ENCODE results near the gene CDC42BPB.
"Not testable (repeated sequence)": the region's sequence is repeated elsewhere in the genome, so short reads cannot be mapped to it uniquely, and the experiment has no call there.

CDC42BPB gene

DNA sequence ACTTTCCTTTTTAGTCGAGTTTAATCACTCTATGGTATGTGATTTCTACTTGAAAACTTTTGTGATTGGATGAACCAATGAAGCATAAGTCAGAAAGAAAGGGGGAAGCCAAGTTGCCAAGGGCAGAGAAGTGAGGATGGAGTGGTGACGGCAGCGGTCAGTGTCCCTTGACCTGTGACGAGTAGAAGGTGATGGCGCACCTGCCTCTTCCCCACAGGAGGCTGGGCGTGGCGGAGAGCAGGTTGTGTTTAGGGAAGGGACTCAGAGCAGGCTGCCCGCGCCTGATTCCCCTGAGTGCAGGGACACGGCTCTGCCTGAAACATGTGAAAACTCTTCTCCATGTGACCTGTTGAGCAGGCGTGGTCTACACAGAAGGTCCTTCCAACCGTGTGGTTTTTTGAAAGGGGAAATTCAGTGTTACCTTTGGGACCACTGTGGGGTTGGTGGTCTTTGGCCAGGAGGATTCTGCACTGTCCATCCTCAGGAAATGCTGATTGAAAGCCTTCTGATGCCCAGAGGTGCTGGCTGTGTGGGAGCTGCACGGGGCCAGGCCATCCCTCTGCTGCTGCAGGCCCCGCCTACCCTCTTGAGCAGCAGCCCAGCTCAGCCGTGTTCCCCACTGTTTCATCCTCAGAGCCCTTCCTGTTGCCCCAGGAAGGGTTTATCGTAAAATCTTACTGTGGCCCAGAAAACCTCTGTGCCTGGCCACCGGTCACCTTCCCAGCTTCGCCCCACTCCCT lies 158.4 kb downstream of the CDC42BPB start:
- Histone ChIP-seq H3K4me1 (ENCODE audit: insufficient read depth, low read length) (no peaks in the 10 kb centered on the region), H3K4me3 (ENCODE audit: low read length) (no peak overlapping the region), H3K36me3 (ENCODE audit: insufficient read depth, low read depth, low read length) (no peaks in the 10 kb centered on the region; the same call in 1 of the 2 replicates), H3K27me3 (ENCODE audit: insufficient read depth, low read length) (no peaks in the 10 kb centered on the region), H3K27ac (ENCODE audit: low read length) (no peak overlapping the region), H3K9me3 (ENCODE audit: insufficient read depth, low read depth, low read length) (no peaks in the 10 kb centered on the region), H3K9ac (ENCODE audit: low read depth, low read length) (no peak overlapping the region; the same call in 1 of the 2 replicates)

DNA sequence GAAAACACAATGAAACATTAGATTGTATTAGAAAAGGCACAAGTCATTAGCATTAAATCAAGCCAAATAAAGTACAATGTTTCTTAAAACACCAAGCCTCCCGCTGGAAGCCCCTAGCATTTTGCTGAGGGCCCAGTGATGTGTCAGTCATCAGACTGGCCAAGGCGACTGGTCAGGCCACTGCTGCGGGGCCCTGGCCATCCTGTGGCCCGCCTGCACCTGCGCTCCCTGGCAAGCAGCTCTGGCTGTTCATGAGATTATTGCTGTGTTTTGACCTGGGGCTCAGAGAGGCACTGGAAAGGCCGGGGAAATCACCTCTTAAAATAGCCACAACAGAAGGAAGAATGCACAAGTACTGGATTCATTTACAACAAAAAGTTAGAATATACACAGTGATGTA lies 159.1 kb downstream of the CDC42BPB start:
- no peak overlapping the region for H3K4me3 ChIP-seq (ENCODE audit: low read length)
- no peaks in the 10 kb centered on the region for H3K27me3 ChIP-seq (ENCODE audit: insufficient read depth, low read length)
- H3K36me3 ChIP-seq (ENCODE audit: insufficient read depth, low read depth, low read length): no peaks in the 10 kb centered on the region
- no peaks in the 10 kb centered on the region for H3K9me3 ChIP-seq (ENCODE audit: insufficient read depth, low read depth, low read length)
- no peak overlapping the region for H3K9ac ChIP-seq (ENCODE audit: low read depth, low read length)
- H3K27ac ChIP-seq (ENCODE audit: low read length): no peak overlapping the region
- H3K4me1 ChIP-seq (ENCODE audit: insufficient read depth, low read length): no peaks in the 10 kb centered on the region

GRCh38 chr14:102897299-102898027 lies 159.9 kb downstream of the CDC42BPB start:
- H3K9me3 ChIP-seq (ENCODE audit: insufficient read depth, low read depth, low read length): no peaks in the 10 kb centered on the region
- H3K9ac ChIP-seq (ENCODE audit: low read depth, low read length): no peak overlapping the region
- H3K27ac ChIP-seq (ENCODE audit: low read length): no peak overlapping the region
- H3K27me3 ChIP-seq (ENCODE audit: insufficient read depth, low read length): no peaks in the 10 kb centered on the region
- no peak overlapping the region for H3K4me3 ChIP-seq (ENCODE audit: low read length)
- no peaks in the 10 kb centered on the region for H3K4me1 ChIP-seq (ENCODE audit: insufficient read depth, low read length)
- no peaks in the 10 kb centered on the region for H3K36me3 ChIP-seq (ENCODE audit: insufficient read depth, low read depth, low read length)

- H3K4me1 ChIP-seq (ENCODE audit: insufficient read depth, low read length); H3K9me3 ChIP-seq (ENCODE audit: insufficient read depth, low read depth, low read length); H3K27ac ChIP-seq (ENCODE audit: low read length); H3K9ac ChIP-seq (ENCODE audit: low read depth, low read length); H3K4me3 ChIP-seq (ENCODE audit: low read length); H3K36me3 ChIP-seq (ENCODE audit: insufficient read depth, low read depth, low read length); H3K27me3 ChIP-seq (ENCODE audit: insufficient read depth, low read length): not testable (repeated sequence)
Measured at GRCh38 chr14:102896735-102897134, 160.6 kb downstream of the CDC42BPB start.

- H3K4me3 ChIP-seq (ENCODE audit: low read length): no peak overlapping the region
- no peaks in the 10 kb centered on the region for H3K4me1 ChIP-seq (ENCODE audit: insufficient read depth, low read length)
- H3K9ac ChIP-seq (ENCODE audit: low read depth, low read length): no peak overlapping the region
- H3K27ac ChIP-seq (ENCODE audit: low read length): no peak overlapping the region
- no peaks in the 10 kb centered on the region for H3K9me3 ChIP-seq (ENCODE audit: insufficient read depth, low read depth, low read length)
- no peaks in the 10 kb centered on the region for H3K36me3 ChIP-seq (ENCODE audit: insufficient read depth, low read depth, low read length)
- no peaks in the 10 kb centered on the region for H3K27me3 ChIP-seq (ENCODE audit: insufficient read depth, low read length)
Measured at GRCh38 chr14:102893452-102893851, 163.9 kb downstream of the CDC42BPB start.

DNA sequence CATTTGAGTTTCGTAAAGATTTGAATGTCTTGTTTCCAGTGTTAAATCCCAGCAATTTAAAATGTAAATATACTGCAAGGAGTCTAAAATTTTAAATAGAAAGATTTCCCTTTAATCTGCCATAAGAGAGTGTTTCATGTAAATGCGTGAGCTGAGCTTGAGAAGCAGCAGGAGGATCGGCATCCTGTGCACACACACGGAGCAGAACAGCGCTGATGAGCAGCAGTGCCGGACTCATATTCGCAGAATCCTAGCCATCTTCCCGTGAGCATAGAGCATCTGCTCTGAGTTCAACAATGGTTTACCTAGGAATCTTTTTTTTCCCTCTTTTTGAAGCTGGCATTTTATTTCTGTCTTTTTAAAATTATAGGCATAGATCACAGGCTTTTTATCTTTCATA lies 164.7 kb downstream of the CDC42BPB start:
- no peak overlapping the region for H3K9ac ChIP-seq (ENCODE audit: low read depth, low read length)
- no peak overlapping the region for H3K27ac ChIP-seq (ENCODE audit: low read length)
- no peaks in the 10 kb centered on the region for H3K27me3 ChIP-seq (ENCODE audit: insufficient read depth, low read length)
- H3K4me3 ChIP-seq (ENCODE audit: low read length): no peak overlapping the region
- no peaks in the 10 kb centered on the region for H3K36me3 ChIP-seq (ENCODE audit: insufficient read depth, low read depth, low read length)
- no peaks in the 10 kb centered on the region for H3K9me3 ChIP-seq (ENCODE audit: insufficient read depth, low read depth, low read length)
- H3K4me1 ChIP-seq (ENCODE audit: insufficient read depth, low read length): no peaks in the 10 kb centered on the region

- H3K4me3 ChIP-seq (ENCODE audit: low read length): no peak overlapping the region
- H3K27me3 ChIP-seq (ENCODE audit: insufficient read depth, low read length): no peaks in the 10 kb centered on the region
- H3K9me3 ChIP-seq (ENCODE audit: insufficient read depth, low read depth, low read length): no peaks in the 10 kb centered on the region
- no peaks in the 10 kb centered on the region for H3K4me1 ChIP-seq (ENCODE audit: insufficient read depth, low read length)
- H3K27ac ChIP-seq (ENCODE audit: low read length): no peak overlapping the region
- H3K36me3 ChIP-seq (ENCODE audit: insufficient read depth, low read depth, low read length): no peaks in the 10 kb centered on the region
- H3K9ac ChIP-seq (ENCODE audit: low read depth, low read length): no peak overlapping the region
Measured at GRCh38 chr14:102891556-102891955, 165.8 kb downstream of the CDC42BPB start.

DNA sequence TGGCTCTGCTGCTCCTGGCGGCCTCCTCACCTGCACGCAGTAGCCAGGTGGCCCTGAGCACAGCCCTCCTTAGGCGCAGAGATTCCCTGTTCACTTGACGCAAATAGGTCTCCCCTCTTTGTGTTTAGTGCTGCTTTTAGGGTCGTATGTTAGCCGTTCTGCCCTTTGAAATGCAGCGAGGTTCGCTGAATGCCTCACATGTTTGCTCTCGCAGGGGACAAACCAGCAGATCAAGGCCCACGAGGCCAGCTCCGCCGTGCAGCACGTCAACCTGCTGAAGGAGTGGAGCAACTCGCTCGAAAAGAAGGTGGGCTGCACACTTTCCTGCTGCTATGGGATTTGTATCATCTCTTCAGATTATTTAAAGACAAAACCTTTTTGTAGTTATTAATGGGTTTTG lies 166.2 kb downstream of the CDC42BPB start:
- no peaks in the 10 kb centered on the region for H3K27me3 ChIP-seq (ENCODE audit: insufficient read depth, low read length)
- H3K4me3 ChIP-seq (ENCODE audit: low read length): no peak overlapping the region
- H3K9ac ChIP-seq (ENCODE audit: low read depth, low read length): no peak overlapping the region
- no peaks in the 10 kb centered on the region; the same call in 1 of the 2 replicates for H3K36me3 ChIP-seq (ENCODE audit: insufficient read depth, low read depth, low read length)
- H3K9me3 ChIP-seq (ENCODE audit: insufficient read depth, low read depth, low read length): no peaks in the 10 kb centered on the region
- H3K4me1 ChIP-seq (ENCODE audit: insufficient read depth, low read length): no peaks in the 10 kb centered on the region
- H3K27ac ChIP-seq (ENCODE audit: low read length): no peak overlapping the region

DNA sequence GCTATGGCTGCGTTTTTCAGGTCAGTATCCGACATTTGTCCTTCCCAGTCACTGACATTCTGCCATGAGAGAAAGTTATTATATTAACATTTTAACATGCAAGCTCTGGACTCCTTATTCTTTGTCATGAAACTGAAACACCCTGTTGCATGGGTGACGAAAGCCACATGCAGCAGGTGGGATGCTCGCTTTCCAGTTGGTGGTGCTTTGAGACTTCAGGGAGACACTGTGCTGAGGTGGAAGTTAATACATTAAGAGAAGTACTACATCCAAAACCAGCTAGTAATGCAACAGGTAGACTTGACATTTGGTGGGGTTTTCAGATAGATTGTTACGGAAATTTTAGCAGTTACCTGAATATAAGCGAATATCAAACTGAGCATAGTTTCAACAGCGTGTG lies 167.7 kb downstream of the CDC42BPB start:
- Histone ChIP-seq H3K9me3 (ENCODE audit: insufficient read depth, low read depth, low read length) (no peaks in the 10 kb centered on the region), H3K4me1 (ENCODE audit: insufficient read depth, low read length) (no peaks in the 10 kb centered on the region), H3K27ac (ENCODE audit: low read length) (no peak overlapping the region), H3K36me3 (ENCODE audit: insufficient read depth, low read depth, low read length) (no peaks in the 10 kb centered on the region; the same call in 1 of the 2 replicates), H3K27me3 (ENCODE audit: insufficient read depth, low read length) (no peaks in the 10 kb centered on the region), H3K4me3 (ENCODE audit: low read length) (no peak overlapping the region), H3K9ac (ENCODE audit: low read depth, low read length) (no peak overlapping the region)

- Histone ChIP-seq H3K27ac (ENCODE audit: low read length) (no peak overlapping the region), H3K9ac (ENCODE audit: low read depth, low read length) (no peak overlapping the region), H3K4me3 (ENCODE audit: low read length) (no peak overlapping the region), H3K9me3 (ENCODE audit: insufficient read depth, low read depth, low read length) (no peaks in the 10 kb centered on the region), H3K4me1 (ENCODE audit: insufficient read depth, low read length) (no peaks in the 10 kb centered on the region), H3K36me3 (ENCODE audit: insufficient read depth, low read depth, low read length) (no peaks in the 10 kb centered on the region; the same call in 1 of the 2 replicates), H3K27me3 (ENCODE audit: insufficient read depth, low read length) (no peaks in the 10 kb centered on the region)
Measured at GRCh38 chr14:102888748-102889147, 168.6 kb downstream of the CDC42BPB start.

DNA sequence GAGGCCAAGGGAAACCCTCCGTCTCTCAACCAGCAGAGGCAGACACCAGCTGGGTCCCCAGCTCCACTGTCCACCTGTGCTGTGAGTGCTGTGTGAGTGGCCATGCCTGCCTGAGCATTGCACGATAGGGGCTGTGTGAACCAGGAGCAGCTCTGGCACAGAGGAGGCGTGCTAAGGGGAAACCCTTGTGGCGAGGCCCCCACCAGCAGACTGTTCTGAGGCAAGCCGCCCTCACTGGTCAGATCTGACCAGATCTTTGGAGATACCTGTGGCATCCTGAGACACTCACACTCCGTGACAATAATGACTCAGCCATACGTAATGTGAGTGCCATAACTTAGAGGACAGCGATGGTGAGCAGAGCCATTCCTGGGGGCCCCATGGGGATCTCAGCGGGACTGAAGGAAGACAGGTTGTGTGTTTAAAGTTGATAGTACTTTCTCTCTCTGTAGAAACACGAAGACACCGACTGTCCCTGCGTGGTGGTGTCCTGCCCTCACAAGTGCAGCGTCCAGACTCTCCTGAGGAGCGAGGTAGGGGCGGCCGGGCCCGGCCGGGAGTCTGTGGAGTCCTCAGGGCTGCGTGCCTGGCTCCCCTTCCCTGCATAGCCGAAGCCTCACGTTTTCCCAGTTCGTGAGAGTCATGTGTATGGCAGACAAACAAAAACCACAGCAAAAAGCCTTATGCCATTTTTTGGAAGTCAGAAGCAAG lies 171.5 kb downstream of the CDC42BPB start:
- Histone ChIP-seq H3K9ac (ENCODE audit: low read depth, low read length) (no peak overlapping the region), H3K36me3 (ENCODE audit: insufficient read depth, low read depth, low read length) (no peaks in the 10 kb centered on the region; the same call in 1 of the 2 replicates), H3K4me1 (ENCODE audit: insufficient read depth, low read length) (no peaks in the 10 kb centered on the region), H3K27ac (ENCODE audit: low read length) (no peak overlapping the region), H3K27me3 (ENCODE audit: insufficient read depth, low read length) (no peaks in the 10 kb centered on the region), H3K9me3 (ENCODE audit: insufficient read depth, low read depth, low read length) (no peaks in the 10 kb centered on the region), H3K4me3 (ENCODE audit: low read length) (no peak overlapping the region)

All from iPS-20b (cell line).